ENCODE data around the gene CYP21A2.
"Not testable (repeated sequence)": the region's sequence is repeated elsewhere in the genome, so short reads cannot be mapped to it uniquely, and the experiment has no call there.

DNA sequence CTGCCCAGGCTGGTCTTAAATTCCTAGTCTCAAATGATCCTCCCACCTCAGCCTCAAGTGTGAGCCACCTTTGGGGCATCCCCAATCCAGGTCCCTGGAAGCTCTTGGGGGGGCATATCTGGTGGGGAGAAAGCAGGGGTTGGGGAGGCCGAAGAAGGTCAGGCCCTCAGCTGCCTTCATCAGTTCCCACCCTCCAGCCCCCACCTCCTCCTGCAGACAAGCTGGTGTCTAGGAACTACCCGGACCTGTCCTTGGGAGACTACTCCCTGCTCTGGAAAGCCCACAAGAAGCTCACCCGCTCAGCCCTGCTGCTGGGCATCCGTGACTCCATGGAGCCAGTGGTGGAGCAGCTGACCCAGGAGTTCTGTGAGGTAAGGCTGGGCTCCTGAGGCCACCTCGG lies 663 bp downstream of the CYP21A2 start:
- TF ChIP-seq, protein P1, sequence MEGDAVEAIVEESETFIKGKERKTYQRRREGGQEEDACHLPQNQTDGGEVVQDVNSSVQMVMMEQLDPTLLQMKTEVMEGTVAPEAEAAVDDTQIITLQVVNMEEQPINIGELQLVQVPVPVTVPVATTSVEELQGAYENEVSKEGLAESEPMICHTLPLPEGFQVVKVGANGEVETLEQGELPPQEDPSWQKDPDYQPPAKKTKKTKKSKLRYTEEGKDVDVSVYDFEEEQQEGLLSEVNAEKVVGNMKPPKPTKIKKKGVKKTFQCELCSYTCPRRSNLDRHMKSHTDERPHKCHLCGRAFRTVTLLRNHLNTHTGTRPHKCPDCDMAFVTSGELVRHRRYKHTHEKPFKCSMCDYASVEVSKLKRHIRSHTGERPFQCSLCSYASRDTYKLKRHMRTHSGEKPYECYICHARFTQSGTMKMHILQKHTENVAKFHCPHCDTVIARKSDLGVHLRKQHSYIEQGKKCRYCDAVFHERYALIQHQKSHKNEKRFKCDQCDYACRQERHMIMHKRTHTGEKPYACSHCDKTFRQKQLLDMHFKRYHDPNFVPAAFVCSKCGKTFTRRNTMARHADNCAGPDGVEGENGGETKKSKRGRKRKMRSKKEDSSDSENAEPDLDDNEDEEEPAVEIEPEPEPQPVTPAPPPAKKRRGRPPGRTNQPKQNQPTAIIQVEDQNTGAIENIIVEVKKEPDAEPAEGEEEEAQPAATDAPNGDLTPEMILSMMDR (conservative IDR thresholded peaks at IDR 0.05), result not testable (repeated sequence)
- not testable (repeated sequence) for TF ChIP-seq EZH2 (IDR thresholded peaks at IDR 0.05; ENCODE audit: low read depth)

Data from PC-9 (cell line).